GM06990 (cell line): ENCODE results near the gene ULBP2.

Experiments
- DNase-seq: peaks from one replicate; pipeline ENCODE4 v3.0.0-alpha.2; 2011; ENCODE audit not compliant: insufficient read length; ENCODE audit errors: extremely low read depth
- H3K27me3 ChIP-seq: replicated peaks from 2 replicates; pipeline ENCODE4 v1.6.0; 2011; ENCODE audit warnings: low read length; ENCODE audit not compliant: control insufficient read depth, insufficient read depth
- H3K36me3 ChIP-seq: 2 replicates; pipeline ENCODE4 v1.5.1; 2011; ENCODE audit warnings: low read length; ENCODE audit not compliant: control insufficient read depth, insufficient read depth
- H3K4me3 ChIP-seq: replicated peaks from 2 replicates; pipeline ENCODE4 v1.5.1; 2011; ENCODE audit warnings: low read depth, mild to moderate bottlenecking, control low read depth, low read length
- TF ChIP-seq, protein P1 (sequence below): IDR thresholded peaks from 2 replicates; pipeline ENCODE4 v1.5.1; 2011; ENCODE audit warnings: low read length, control low read depth, mild to moderate bottlenecking, inconsistent platforms; ENCODE audit not compliant: insufficient read depth, poor library complexity, severe bottlenecking

Gene ULBP2

DNA sequence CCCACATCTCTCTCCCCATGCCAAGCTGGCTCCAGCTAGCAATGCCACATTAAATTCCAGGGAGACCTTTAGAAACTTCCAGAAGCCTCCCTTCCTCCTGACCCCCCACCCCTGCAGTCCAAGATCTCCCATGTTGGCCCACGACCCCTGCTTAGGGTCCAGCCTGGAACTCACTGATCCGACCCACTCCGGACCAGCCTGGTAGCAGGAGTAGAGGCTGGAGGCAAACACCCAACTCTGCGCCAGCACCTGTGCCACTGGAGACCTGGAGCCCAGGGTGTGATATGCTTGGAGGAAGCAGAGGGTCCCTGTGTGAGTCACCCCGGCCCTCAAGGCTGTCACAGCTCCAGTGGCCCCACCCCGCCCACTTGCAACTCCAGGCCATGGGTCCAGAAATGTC, 18.7 kb downstream of the ULBP2 start:
- H3K36me3 ChIP-seq, result no peaks in the 10 kb centered on the region
- DNase-seq, result no peak
- TF ChIP-seq, protein P1, sequence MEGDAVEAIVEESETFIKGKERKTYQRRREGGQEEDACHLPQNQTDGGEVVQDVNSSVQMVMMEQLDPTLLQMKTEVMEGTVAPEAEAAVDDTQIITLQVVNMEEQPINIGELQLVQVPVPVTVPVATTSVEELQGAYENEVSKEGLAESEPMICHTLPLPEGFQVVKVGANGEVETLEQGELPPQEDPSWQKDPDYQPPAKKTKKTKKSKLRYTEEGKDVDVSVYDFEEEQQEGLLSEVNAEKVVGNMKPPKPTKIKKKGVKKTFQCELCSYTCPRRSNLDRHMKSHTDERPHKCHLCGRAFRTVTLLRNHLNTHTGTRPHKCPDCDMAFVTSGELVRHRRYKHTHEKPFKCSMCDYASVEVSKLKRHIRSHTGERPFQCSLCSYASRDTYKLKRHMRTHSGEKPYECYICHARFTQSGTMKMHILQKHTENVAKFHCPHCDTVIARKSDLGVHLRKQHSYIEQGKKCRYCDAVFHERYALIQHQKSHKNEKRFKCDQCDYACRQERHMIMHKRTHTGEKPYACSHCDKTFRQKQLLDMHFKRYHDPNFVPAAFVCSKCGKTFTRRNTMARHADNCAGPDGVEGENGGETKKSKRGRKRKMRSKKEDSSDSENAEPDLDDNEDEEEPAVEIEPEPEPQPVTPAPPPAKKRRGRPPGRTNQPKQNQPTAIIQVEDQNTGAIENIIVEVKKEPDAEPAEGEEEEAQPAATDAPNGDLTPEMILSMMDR, result no peak
- peaks cover 5% of the 10 kb centered on the region for H3K27me3 ChIP-seq
- H3K4me3 ChIP-seq, result no peak overlapping the region

DNA sequence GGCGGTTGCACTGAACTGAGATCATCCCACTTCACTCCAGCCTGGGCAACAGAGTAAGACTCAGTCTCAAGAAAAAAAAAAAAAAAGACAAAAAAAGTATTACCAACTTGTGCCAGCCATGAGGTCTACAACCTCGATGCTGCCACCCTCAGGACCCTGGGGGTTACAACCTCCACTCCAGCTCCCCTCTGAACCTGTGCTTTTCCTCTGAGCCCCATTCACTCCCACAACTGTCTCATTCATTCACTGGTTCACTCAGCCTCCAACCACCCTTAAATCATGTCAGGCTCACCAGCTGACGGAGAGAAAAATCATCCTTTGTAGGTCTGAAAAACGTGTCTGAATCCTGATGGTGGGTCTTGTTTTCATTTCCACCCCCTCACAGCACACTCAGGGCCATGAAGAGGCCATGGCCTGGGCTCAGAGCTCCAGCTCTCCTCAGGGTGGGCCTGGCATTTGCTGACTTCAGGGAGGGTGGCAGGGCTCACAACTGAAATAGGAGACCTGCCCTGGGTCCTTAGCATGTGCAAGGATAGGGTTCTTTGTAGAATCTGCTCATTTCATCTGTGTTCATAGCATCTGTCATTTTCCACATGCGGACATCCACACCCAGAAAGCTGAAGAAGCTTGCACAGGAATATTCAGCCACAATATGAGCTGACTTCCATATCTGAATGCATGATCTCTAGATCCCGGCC, 20.1 kb downstream of the ULBP2 start:
- no peak for DNase-seq
- Histone ChIP-seq H3K36me3 (no peaks in the 10 kb centered on the region), H3K4me3 (no peak overlapping the region), H3K27me3 (peaks cover 5% of the 10 kb centered on the region)
- TF ChIP-seq, protein P1, result peak; percentile 31

DNA sequence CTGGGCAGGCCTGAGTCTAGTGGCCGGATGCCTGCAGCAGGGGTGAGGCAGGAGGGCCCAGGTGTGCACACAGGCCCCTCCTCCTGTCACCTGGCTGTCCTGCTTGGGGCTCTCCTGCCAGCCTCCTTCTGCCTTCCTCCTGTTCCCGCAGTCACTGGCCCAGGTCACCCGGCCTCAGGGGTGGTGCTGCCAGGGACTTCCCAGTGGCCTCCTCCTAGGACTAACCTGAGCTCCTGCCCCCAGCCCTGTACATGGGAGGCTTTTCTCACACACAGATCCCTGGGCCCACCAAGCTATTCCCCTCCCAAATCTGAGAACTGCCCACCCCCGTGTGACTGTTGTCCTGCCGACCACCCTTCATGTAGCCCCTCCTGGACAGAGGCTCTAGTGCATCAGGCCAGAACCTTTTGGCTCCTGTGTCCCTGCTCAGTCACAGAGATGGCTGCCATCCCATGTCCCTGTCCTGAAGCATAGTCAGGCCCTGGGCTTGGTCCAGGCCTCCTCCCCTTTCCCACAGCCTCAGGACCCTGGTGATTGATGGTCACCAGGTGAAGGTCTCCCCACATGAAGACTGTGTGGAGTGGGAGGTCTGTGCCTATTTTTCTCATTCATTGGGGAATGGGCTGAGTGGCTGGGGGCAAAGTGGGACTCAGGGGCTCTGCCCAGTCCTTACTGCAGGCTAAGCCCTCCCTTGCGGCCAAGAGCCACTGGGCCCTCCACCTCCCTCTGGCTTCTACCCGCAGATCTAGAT, 20.8 kb downstream of the ULBP2 start:
- H3K36me3 ChIP-seq, result no peaks in the 10 kb centered on the region
- no peak for DNase-seq
- TF ChIP-seq, protein P1, result no peak
- H3K27me3 ChIP-seq, result peaks cover 5% of the 10 kb centered on the region
- H3K4me3 ChIP-seq, result no peak overlapping the region

DNA sequence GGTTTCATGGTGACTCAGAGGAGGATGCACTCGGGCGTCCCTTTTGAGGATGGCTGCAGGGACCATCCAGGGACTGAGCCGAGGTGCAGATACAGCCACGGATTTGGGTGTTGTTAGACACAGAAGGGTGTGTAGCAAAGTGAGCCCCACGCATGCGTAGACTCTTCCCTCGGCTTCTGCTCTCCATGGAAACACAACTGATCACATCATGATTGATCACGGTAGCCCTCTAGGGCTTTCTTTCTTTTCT, 21.3 kb downstream of the ULBP2 start:
- TF ChIP-seq, protein P1, result no peak
- DNase-seq, result peak; percentile 30
- peaks cover 5% of the 10 kb centered on the region for H3K27me3 ChIP-seq

DNA sequence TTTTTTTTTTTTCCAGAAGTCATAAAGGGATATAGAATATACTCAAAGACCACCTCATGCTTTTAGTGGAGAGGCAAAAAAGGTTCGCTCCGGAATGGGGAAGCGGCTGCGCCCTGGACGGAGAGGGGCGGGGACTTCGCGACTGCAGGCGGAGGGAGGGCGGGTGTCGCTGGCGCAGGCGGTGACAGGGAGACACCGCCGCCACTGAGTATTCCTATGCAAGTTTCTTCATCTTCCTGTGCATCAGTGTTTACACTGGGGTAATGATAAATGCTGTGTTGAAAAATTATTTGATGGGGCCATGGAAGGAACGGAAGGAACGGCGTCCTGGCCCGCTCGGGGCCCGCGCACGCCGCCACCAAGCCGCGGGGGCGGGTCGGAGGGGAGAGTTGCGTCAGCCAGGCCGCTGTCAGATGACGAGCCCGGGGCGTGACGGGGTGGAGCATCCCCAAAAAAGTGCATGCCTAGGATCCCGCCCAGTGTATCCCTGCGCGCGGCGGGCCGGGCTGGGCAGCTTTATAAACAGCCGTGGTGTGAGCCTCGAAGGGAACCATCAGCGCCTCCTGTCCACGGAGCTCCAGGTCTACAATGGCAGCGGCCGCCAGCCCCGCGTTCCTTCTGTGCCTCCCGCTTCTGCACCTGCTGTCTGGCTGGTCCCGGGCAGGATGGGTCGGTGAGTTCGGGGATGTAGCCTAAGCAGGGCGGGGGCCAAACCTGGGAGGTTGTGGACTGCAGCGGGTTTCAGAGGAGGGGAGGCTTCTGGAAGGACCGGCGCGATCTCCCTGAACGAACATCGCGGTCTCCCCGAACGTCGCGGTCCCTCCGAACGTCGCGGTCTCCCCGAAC, 21.9 kb downstream of the ULBP2 start, which contains the start of gene ULBP1:
TSS of gene ULBP1 (plus strand) at position 482 of the 846 bp plus-strand sequence. CDS start at position 589, 107 bp downstream.
- DNase-seq, result peak; percentile 75

More for the DNA sequence above, 21.3 kb downstream of the ULBP2 start:
- H3K4me3 ChIP-seq, result no peak overlapping the region; the same call in 1 of the 2 replicates
- H3K36me3 ChIP-seq, result no peaks in the 10 kb centered on the region

More for the DNA sequence above, 21.9 kb downstream of the ULBP2 start, which contains the start of gene ULBP1:
- Histone ChIP-seq H3K4me3 (peak within 1 kb of the TSS; percentile 45), H3K27me3 (peaks cover 5% of the 10 kb centered on the region), H3K36me3 (no peaks in the 10 kb centered on the region)
- TF ChIP-seq, protein P1, result no peak
